GM19238 (cell line): ENCODE results near the gene EHD1.

Source experiments
- DNase-seq: peaks from one replicate; pipeline ENCODE4 v3.0.0; 2011; ENCODE audit warnings: low spot score; ENCODE audit not compliant: insufficient read length

The EHD1 gene

DNA sequence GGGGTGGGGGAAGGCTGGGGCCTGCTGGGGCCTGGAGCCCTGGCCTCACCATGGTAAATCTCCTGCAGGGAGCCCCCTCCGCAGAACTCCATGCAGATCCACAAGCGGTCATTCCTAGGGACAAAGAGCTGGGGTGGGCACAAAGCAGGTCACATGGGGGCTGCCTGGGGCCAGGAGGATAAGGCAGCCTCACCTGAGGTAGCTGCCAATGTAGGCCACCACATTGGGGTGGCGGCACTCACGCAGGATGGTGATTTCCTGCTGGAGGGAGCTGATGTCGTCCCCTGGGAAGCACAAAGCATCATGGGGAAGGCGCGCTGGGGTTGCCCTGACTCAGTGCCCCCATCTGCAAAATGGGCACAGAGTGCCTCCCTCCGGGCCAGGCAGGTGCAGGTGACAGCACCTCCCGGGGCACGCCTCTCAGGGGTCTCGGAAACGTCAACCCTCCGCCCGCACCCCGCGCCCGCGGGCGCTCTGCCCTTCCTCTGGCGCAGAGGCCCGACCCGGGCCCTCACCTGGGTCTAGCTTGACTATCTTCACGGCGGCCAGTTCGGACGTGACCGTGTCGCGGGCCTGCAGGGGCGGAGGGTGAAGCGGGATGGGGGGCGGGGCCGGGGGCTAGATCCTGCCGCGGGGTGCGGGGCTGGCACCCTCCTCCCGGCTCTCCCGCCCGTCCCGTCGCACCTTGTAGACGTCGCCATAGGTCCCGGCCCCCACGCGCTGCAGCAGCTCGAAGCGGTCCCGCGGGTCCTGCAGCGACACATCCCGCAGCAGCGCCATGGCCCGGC lies 75.9 kb downstream of the EHD1 start:
- no peak for DNase-seq
